ENCODE data around the gene LMBRD2.
"Not testable (repeated sequence)": the region's sequence is repeated elsewhere in the genome, so short reads cannot be mapped to it uniquely, and the experiment has no call there.

GRCh38 chr5:36133009-36133408 lies 18.7 kb downstream of the LMBRD2 start:
- TF ChIP-seq YY1 (IDR thresholded peaks at IDR 0.05; ENCODE audit: low read depth, low read length); CTCF (IDR thresholded peaks at IDR 0.05; ENCODE audit: control extremely low read depth in 1 of 3, insufficient read depth in 1 of 3, low read depth in 1 of 3, low read length in 3 of 3); POLR2AphosphoS5 (IDR thresholded peaks at IDR 0.05; ENCODE audit: low read depth, low read length): not testable (repeated sequence)

All from H1 (cell line).